ENCODE measurements around the gene TSPAN18. TPM values are rescaled to one million over a fixed set of nuclear protein-coding genes. Genes with fewer than 3 reads are reported as not detected.

TSPAN18 gene
- total RNA-seq, 1 experiment from 2014 or later, result 21.3 TPM

GRCh38 chr11:44964526-44965209 lies 237.9 kb downstream of the TSPAN18 start:
- Histone ChIP-seq H3K36me3 (ENCODE audit: control insufficient read depth, insufficient read depth, low read length) (no peaks in the 10 kb centered on the region), H3K4me3 (ENCODE audit: low read depth in 2 of 2, low read length in 2 of 2) (no peak overlapping the region), H3K27ac (ENCODE audit: low read length) (no peak overlapping the region), H3K27me3 (ENCODE audit: control insufficient read depth, insufficient read depth, low read length) (no peaks in the 10 kb centered on the region), H3K9me3 (ENCODE audit: control insufficient read depth, insufficient read depth, low read depth, low read length) (no peaks in the 10 kb centered on the region), H3K4me1 (ENCODE audit: control insufficient read depth, insufficient read depth, low read length) (peaks cover 2% of the 10 kb centered on the region; the same call in 1 of the 2 replicates)
- DNase-seq (ENCODE audit: low read depth, low spot score), result no peak
- ChIA-PET CTCF (no interaction called here), POLR2A (no interaction called here)
- no peak for ATAC-seq
- TF ChIP-seq POLR2AphosphoS5 (IDR thresholded peaks at IDR 0.05; ENCODE audit: low read depth, low read length) (no peak), TCF7L2 (IDR thresholded peaks at IDR 0.05; ENCODE audit: low read depth, low read length) (no peak), SIN3A (IDR thresholded peaks at IDR 0.05; ENCODE audit: borderline replicate concordance, insufficient read depth, low read depth, low read length) (no peak), CTCF (IDR thresholded peaks at IDR 0.05) (no peak), REST (IDR thresholded peaks at IDR 0.05; ENCODE audit: insufficient read depth in 1 of 2, low read depth in 2 of 2, low read length in 1 of 2) (no peak)
- no TSS peak for BruUV-seq (replicated peaks)
- intact Hi-C loops (cut with micrococcal nuclease; ENCODE audit: unreplicated experiment), result no loop called here
- in situ Hi-C loops (cut with HindIII; ENCODE audit: low pct_unique_long_range_greater_than_20kb, low sequenced_read_pairs), result no loop called here

- Histone ChIP-seq H3K4me3 (ENCODE audit: low read depth in 2 of 2, low read length in 2 of 2) (no peak overlapping the region), H3K36me3 (ENCODE audit: control insufficient read depth, insufficient read depth, low read length) (no peaks in the 10 kb centered on the region), H3K27me3 (ENCODE audit: control insufficient read depth, insufficient read depth, low read length) (no peaks in the 10 kb centered on the region), H3K9me3 (ENCODE audit: control insufficient read depth, insufficient read depth, low read depth, low read length) (no peaks in the 10 kb centered on the region), H3K27ac (ENCODE audit: low read length) (no peak overlapping the region), H3K4me1 (ENCODE audit: control insufficient read depth, insufficient read depth, low read length) (no peaks in the 10 kb centered on the region)
- BruUV-seq (replicated peaks), result no TSS peak
- in situ Hi-C loops (cut with HindIII; ENCODE audit: low pct_unique_long_range_greater_than_20kb, low sequenced_read_pairs) (no loop called here), intact Hi-C loops (cut with micrococcal nuclease; ENCODE audit: unreplicated experiment) (no loop called here)
- ChIA-PET CTCF (interaction anchor here (1.1 kb wide), 1 partner anchor 30 kb away, joined by 5 read pairs; no protein-coding TSS in a partner anchor), POLR2A (no interaction called here)
- DNase-seq (ENCODE audit: low read depth, low spot score) (no peak), ATAC-seq (no peak)
- no peak for TF ChIP-seq TCF7L2 (IDR thresholded peaks at IDR 0.05; ENCODE audit: low read depth, low read length)
- no peak for TF ChIP-seq REST (IDR thresholded peaks at IDR 0.05; ENCODE audit: insufficient read depth in 1 of 2, low read depth in 2 of 2, low read length in 1 of 2)
- TF ChIP-seq SIN3A (IDR thresholded peaks at IDR 0.05; ENCODE audit: borderline replicate concordance, insufficient read depth, low read depth, low read length), result no peak
- no peak for TF ChIP-seq CTCF (IDR thresholded peaks at IDR 0.05)
These were observed 239.9 kb downstream of the TSPAN18 start for GRCh38 chr11:44966694-44967093.

Data from Panc1 (cell line).